GM06990 (cell line): ENCODE measurements around the gene NID1.

Experiments used
- DNase-seq: peaks from one replicate; pipeline ENCODE4 v3.0.0-alpha.2; 2011; ENCODE audit not compliant: insufficient read length; ENCODE audit errors: extremely low read depth
- H3K27me3 ChIP-seq: replicated peaks from 2 replicates; pipeline ENCODE4 v1.6.0; 2011; ENCODE audit warnings: low read length; ENCODE audit not compliant: control insufficient read depth, insufficient read depth
- H3K36me3 ChIP-seq: 2 replicates; pipeline ENCODE4 v1.5.1; 2011; ENCODE audit warnings: low read length; ENCODE audit not compliant: control insufficient read depth, insufficient read depth
- H3K4me3 ChIP-seq: replicated peaks from 2 replicates; pipeline ENCODE4 v1.5.1; 2011; ENCODE audit warnings: low read depth, mild to moderate bottlenecking, control low read depth, low read length
- CTCF ChIP-seq: IDR thresholded peaks from 2 replicates; pipeline ENCODE4 v1.5.1; 2011; ENCODE audit warnings: low read length, control low read depth, mild to moderate bottlenecking, inconsistent platforms; ENCODE audit not compliant: insufficient read depth, poor library complexity, severe bottlenecking

The NID1 gene

GRCh38 chr1:235954306-235955283 lies 110.3 kb downstream of the NID1 start:
- no peaks in the 10 kb centered on the region for H3K27me3 ChIP-seq
- DNase-seq: peak; percentile 84
- H3K36me3 ChIP-seq: no peaks in the 10 kb centered on the region
- H3K4me3 ChIP-seq: no peak overlapping the region; the same call in 1 of the 2 replicates
- TF ChIP-seq CTCF: peak; percentile 40

- no peak for TF ChIP-seq CTCF
- Histone ChIP-seq H3K36me3 (no peaks in the 10 kb centered on the region), H3K27me3 (no peaks in the 10 kb centered on the region), H3K4me3 (no peak overlapping the region)
- no peak for DNase-seq
These were observed 111.1 kb downstream of the NID1 start for GRCh38 chr1:235953801-235954200.

- peak; percentile 57 for DNase-seq
- no peak overlapping the region for H3K4me3 ChIP-seq
- no peaks in the 10 kb centered on the region for H3K27me3 ChIP-seq
- H3K36me3 ChIP-seq: no peaks in the 10 kb centered on the region
- TF ChIP-seq CTCF: no peak
These were observed 111.8 kb downstream of the NID1 start for GRCh38 chr1:235952950-235953615.

DNA sequence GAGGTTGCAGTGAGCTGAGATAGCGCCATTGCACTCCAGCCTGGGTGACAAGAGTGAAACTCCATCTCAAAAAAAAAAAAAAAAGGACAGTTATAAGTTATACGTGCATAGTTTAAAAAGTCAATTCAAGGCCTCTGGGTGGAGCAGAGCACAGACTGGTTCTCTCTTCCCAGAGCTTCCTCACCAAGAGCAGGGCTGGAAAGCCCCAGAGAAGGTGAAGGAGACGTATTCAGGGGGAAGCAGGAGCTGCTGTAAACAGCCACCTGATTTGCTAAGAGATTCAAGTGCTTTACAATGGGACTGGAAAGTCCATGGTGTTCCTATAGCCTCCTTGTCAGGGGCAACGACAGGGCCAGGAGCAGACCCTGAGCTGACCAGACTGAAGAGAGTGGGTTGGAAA lies 113.2 kb downstream of the NID1 start:
- no peak for DNase-seq
- TF ChIP-seq CTCF: no peak
- Histone ChIP-seq H3K4me3 (no peak overlapping the region), H3K27me3 (no peaks in the 10 kb centered on the region), H3K36me3 (no peaks in the 10 kb centered on the region)

GRCh38 chr1:235950318-235950717 lies 114.6 kb downstream of the NID1 start:
- no peak for TF ChIP-seq CTCF

More at GRCh38 chr1:235950318-235950717, 114.6 kb downstream of the NID1 start:
- Histone ChIP-seq H3K36me3 (no peaks in the 10 kb centered on the region), H3K27me3 (no peaks in the 10 kb centered on the region), H3K4me3 (no peak overlapping the region)
- DNase-seq: no peak
